BJ (cell line): ENCODE measurements around the gene MED16. TPM values are rescaled to one million over a fixed set of nuclear protein-coding genes. Genes with fewer than 3 reads are reported as not detected.

Experiments
- CTCF ChIA-PET: fragments of 350-600 bp; formaldehyde crosslinking; extraction: SDS; loops from one replicate; lab custom pipeline; 2021; ENCODE audit warnings: antibody characterized with exemption, inconsistent platforms; lab: Yijun Ruan, JAX
- POLR2A ChIA-PET: fragments of 300-600 bp; sonication (Branson Sonifier 250); formaldehyde crosslinking; extraction: SDS; loops from one replicate; lab custom pipeline; 2021; ENCODE audit warnings: antibody characterized with exemption; lab: Charles Lee
- DNase-seq: peaks from one replicate; pipeline ENCODE4 v3.0.0-alpha.2; 2011; ENCODE audit warnings: low read depth
- H3K27me3 ChIP-seq: 2 replicates; pipeline ENCODE4 v1.6.0; 2011; ENCODE audit warnings: low read length; ENCODE audit not compliant: control insufficient read depth, insufficient read depth
- H3K36me3 ChIP-seq: 2 replicates; pipeline ENCODE4 v1.5.1; 2011; ENCODE audit warnings: low read length; ENCODE audit not compliant: control insufficient read depth, insufficient read depth
- H3K4me3 ChIP-seq: 2 replicates; pipeline ENCODE4 v1.5.1; 2011; ENCODE audit warnings: low read depth, mild to moderate bottlenecking, control low read depth, low read length
- CTCF ChIP-seq: IDR thresholded peaks from 2 replicates; pipeline ENCODE4 v1.5.1; 2011; ENCODE audit warnings: low read depth, mild to moderate bottlenecking, control low read depth, inconsistent platforms, low read length, moderate library complexity; ENCODE audit not compliant: insufficient read depth
- polyA plus RNA-seq: library from polyadenylated mRNA; depleted of rRNA; stranded (reverse); fragments of >200 nt; gene quantifications from 2 replicates; pipeline ENCODE4 v1.2.3, GENCODE V29; 2011

Gene MED16
- polyA plus RNA-seq, 1 experiment: 39.8 TPM

GRCh38 chr19:925526-926322, 32.7 kb upstream of the MED16 start, which contains the start of gene ARID3A:
Gene ARID3A, plus strand, starts transcription at chr19:926035. Its CDS starts 3,494 bp downstream, at chr19:929529.
- no peak for TF ChIP-seq CTCF
- CTCF ChIA-PET: interaction anchor here (1.0 to 6.0 kb wide), 2 partner anchors 58 to 62 kb away, joined by 3 to 102 read pairs; partner anchors contain the start of gene WDR18
- H3K4me3 ChIP-seq: peak within 1 kb of the TSS; percentile 91

GRCh38 chr19:925087-925525, 32.1 kb upstream of the MED16 start:
- ChIA-PET CTCF (interaction anchor here (1.0 to 6.0 kb wide), 3 partner anchors 58 to 341 kb away, joined by 3 to 102 read pairs (median 3); partner anchors contain the start of gene WDR18), POLR2A (no interaction called here)
- H3K27me3 ChIP-seq: peaks cover under 1% of the 10 kb centered on the region; the same call in 1 of the 2 replicates
- DNase-seq: no peak
- H3K4me3 ChIP-seq: peak overlapping the region; percentile 91
- no peak for TF ChIP-seq CTCF
- H3K36me3 ChIP-seq: peaks cover 5% of the 10 kb centered on the region

More at GRCh38 chr19:925526-926322, 32.7 kb upstream of the MED16 start, which contains the start of gene ARID3A:
- peak; percentile 32 for DNase-seq
- POLR2A ChIA-PET: no interaction called here
- H3K27me3 ChIP-seq: no peaks in the 10 kb centered on the region
- H3K36me3 ChIP-seq: peaks cover 6% of the 10 kb centered on the region

- POLR2A ChIA-PET: no interaction called here
- H3K36me3 ChIP-seq: peaks cover 5% of the 10 kb centered on the region
- peak overlapping the region; percentile 91 for H3K4me3 ChIP-seq
- CTCF ChIA-PET: interaction anchor here (1.0 to 6.0 kb wide), 5 partner anchors 9 to 342 kb away, joined by 3 to 102 read pairs (median 5); partner anchors contain the start of gene WDR18
- DNase-seq: no peak
- TF ChIP-seq CTCF: no peak
- peaks cover 5% of the 10 kb centered on the region for H3K27me3 ChIP-seq
These were observed 31.6 kb upstream of the MED16 start for GRCh38 chr19:924553-925086.

GRCh38 chr19:920051-920864, 27.3 kb upstream of the MED16 start:
- ChIA-PET CTCF (interaction anchor here (0.6 to 6.0 kb wide), 7 partner anchors 55 to 865 kb away, joined by 3 to 102 read pairs (median 5); partner anchors contain the start of gene WDR18), POLR2A (no interaction called here)
- H3K27me3 ChIP-seq: peaks cover 22% of the 10 kb centered on the region
- no peak for TF ChIP-seq CTCF
- no peaks in the 10 kb centered on the region for H3K36me3 ChIP-seq
- H3K4me3 ChIP-seq: no peak overlapping the region
- no peak for DNase-seq
